ENCODE measurements around the gene GNAZ. TPM values are rescaled to one million over a fixed set of nuclear protein-coding genes. Genes with fewer than 3 reads are reported as not detected.

GNAZ gene
- total RNA-seq, 1 experiment from 2014 or later, result 1.2 TPM

DNA sequence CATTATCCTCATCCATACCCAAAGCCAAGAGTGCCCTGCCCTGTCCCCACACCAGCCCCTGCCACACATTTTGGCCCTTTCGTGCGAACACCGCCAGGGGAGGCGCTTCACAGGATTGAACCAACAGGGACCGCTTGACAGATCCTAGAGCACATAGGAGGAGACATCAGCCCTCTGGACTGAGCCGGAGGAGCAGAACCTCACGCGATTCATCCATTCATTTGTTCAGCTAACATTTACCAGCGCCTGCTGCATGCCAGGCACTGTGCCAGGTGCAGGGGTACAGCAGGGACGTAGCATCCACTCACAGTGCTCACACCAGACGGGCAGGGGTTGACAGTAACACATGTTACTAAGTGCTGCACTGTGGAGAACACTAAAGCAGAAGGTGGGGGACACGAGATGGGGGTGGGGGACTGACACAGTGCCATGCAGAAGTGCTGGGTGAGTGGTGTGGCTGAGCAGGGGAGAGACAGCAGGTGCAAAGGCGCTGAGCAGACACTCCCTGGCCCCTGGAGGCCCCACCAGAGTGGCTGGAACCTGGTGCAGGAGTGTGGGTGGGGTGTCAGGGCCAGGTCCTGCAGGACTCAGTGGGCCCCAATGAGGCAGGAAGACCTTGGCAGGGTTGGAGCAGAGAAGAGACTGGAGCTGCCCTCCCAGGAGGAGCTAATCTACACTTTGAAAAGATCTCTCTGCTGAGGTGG lies 3.4 kb downstream of the GNAZ start:
- CTCF ChIA-PET, result no interaction called here
- Histone ChIP-seq H3K4me3 (no peak overlapping the region), H3K27me3 (ENCODE audit: insufficient read depth, low read depth) (peaks cover 14% of the 10 kb centered on the region), H3K4me1 (replicated peaks; ENCODE audit: insufficient read depth) (no peaks in the 10 kb centered on the region; the same call in 1 of the 2 replicates), H3K9me2 (ENCODE audit: insufficient read depth) (no peaks in the 10 kb centered on the region), H3K27ac (no peak overlapping the region), H3K36me3 (ENCODE audit: low read depth) (no peaks in the 10 kb centered on the region), H3K4me2 (no peak overlapping the region), H4K20me1 (ENCODE audit: insufficient read depth) (no peaks in the 10 kb centered on the region; the same call in 1 of the 2 replicates), H2AFZ (no peak overlapping the region), H3K9me3 (ENCODE audit: insufficient read depth, low read depth) (no peaks in the 10 kb centered on the region), H3F3A (ENCODE audit: insufficient read depth, low read depth) (no peaks in the 10 kb centered on the region), H3K79me2 (ENCODE audit: low read depth) (no peaks in the 10 kb centered on the region)
- intact Hi-C loops (cut with micrococcal nuclease; ENCODE audit: unreplicated experiment), result no loop called here
- BruUV-seq (replicated peaks), result no TSS peak
- TF ChIP-seq, protein P1, sequence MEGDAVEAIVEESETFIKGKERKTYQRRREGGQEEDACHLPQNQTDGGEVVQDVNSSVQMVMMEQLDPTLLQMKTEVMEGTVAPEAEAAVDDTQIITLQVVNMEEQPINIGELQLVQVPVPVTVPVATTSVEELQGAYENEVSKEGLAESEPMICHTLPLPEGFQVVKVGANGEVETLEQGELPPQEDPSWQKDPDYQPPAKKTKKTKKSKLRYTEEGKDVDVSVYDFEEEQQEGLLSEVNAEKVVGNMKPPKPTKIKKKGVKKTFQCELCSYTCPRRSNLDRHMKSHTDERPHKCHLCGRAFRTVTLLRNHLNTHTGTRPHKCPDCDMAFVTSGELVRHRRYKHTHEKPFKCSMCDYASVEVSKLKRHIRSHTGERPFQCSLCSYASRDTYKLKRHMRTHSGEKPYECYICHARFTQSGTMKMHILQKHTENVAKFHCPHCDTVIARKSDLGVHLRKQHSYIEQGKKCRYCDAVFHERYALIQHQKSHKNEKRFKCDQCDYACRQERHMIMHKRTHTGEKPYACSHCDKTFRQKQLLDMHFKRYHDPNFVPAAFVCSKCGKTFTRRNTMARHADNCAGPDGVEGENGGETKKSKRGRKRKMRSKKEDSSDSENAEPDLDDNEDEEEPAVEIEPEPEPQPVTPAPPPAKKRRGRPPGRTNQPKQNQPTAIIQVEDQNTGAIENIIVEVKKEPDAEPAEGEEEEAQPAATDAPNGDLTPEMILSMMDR (conservative IDR thresholded peaks at IDR 0.05), result no peak
- no peak for TF ChIP-seq EZH2 (IDR thresholded peaks at IDR 0.05; ENCODE audit: low read depth)
- POLR2A ChIA-PET (ENCODE audit: unreplicated experiment), result no interaction called here
- DNase-seq, result no peak

GRCh38 chr22:23074451-23074850 lies 4.1 kb downstream of the GNAZ start:
- H3F3A ChIP-seq (ENCODE audit: insufficient read depth, low read depth), result no peaks in the 10 kb centered on the region
- CTCF ChIA-PET, result no interaction called here
- H3K27me3 ChIP-seq (ENCODE audit: insufficient read depth, low read depth), result peaks cover 7% of the 10 kb centered on the region
- no TSS peak for BruUV-seq (replicated peaks)
- H4K20me1 ChIP-seq (ENCODE audit: insufficient read depth), result no peaks in the 10 kb centered on the region
- H3K4me3 ChIP-seq, result no peak overlapping the region
- no peaks in the 10 kb centered on the region for H3K9me3 ChIP-seq (ENCODE audit: insufficient read depth, low read depth)
- H3K27ac ChIP-seq, result no peak overlapping the region
- H2AFZ ChIP-seq, result no peak overlapping the region
- H3K36me3 ChIP-seq (ENCODE audit: low read depth), result no peaks in the 10 kb centered on the region
- TF ChIP-seq, protein P1 (conservative IDR thresholded peaks at IDR 0.05), result no peak
- TF ChIP-seq EZH2 (IDR thresholded peaks at IDR 0.05; ENCODE audit: low read depth), result no peak
- no peaks in the 10 kb centered on the region for H3K9me2 ChIP-seq (ENCODE audit: insufficient read depth)
- no peaks in the 10 kb centered on the region for H3K79me2 ChIP-seq (ENCODE audit: low read depth)
- intact Hi-C loops (cut with micrococcal nuclease; ENCODE audit: unreplicated experiment), result no loop called here
- POLR2A ChIA-PET (ENCODE audit: unreplicated experiment), result no interaction called here
- H3K4me1 ChIP-seq (replicated peaks; ENCODE audit: insufficient read depth), result no peaks in the 10 kb centered on the region; the same call in 1 of the 2 replicates
- H3K4me2 ChIP-seq, result no peak overlapping the region
- DNase-seq, result no peak

- ChIA-PET POLR2A (ENCODE audit: unreplicated experiment) (no interaction called here), CTCF (no interaction called here)
- no peak overlapping the region for H2AFZ ChIP-seq
- no TSS peak for BruUV-seq (replicated peaks)
- H3F3A ChIP-seq (ENCODE audit: insufficient read depth, low read depth), result no peaks in the 10 kb centered on the region
- no peaks in the 10 kb centered on the region for H3K4me1 ChIP-seq (replicated peaks; ENCODE audit: insufficient read depth)
- H4K20me1 ChIP-seq (ENCODE audit: insufficient read depth), result no peaks in the 10 kb centered on the region
- H3K36me3 ChIP-seq (ENCODE audit: low read depth), result no peaks in the 10 kb centered on the region
- intact Hi-C loops (cut with micrococcal nuclease; ENCODE audit: unreplicated experiment), result no loop called here
- H3K27me3 ChIP-seq (ENCODE audit: insufficient read depth, low read depth), result peaks cover 4% of the 10 kb centered on the region
- H3K4me2 ChIP-seq, result no peak overlapping the region
- no peaks in the 10 kb centered on the region for H3K9me3 ChIP-seq (ENCODE audit: insufficient read depth, low read depth)
- H3K4me3 ChIP-seq, result no peak overlapping the region
- no peaks in the 10 kb centered on the region for H3K79me2 ChIP-seq (ENCODE audit: low read depth)
- no peak for DNase-seq
- TF ChIP-seq EZH2 (IDR thresholded peaks at IDR 0.05; ENCODE audit: low read depth), result no peak
- TF ChIP-seq, protein P1 (conservative IDR thresholded peaks at IDR 0.05), result no peak
- H3K9me2 ChIP-seq (ENCODE audit: insufficient read depth), result no peaks in the 10 kb centered on the region
- no peak overlapping the region for H3K27ac ChIP-seq
Measured at GRCh38 chr22:23075050-23075449, 4.7 kb downstream of the GNAZ start.
